Keratinocyte (primary cell): ENCODE results near the gene PLCB3. TPM values are rescaled to one million over a fixed set of nuclear protein-coding genes. Genes with fewer than 3 reads are reported as not detected.

ENCODE experiments used
- DNase-seq: peaks from one replicate; pipeline ENCODE4 v3.0.0-alpha.2; 2011; ENCODE audit warnings: low read depth, missing footprints, low spot score
- FAIRE-seq: peaks from 2 replicates; lab custom pipeline; 2011; peaks lifted over from hg19 to GRCh38; lab: Jason Lieb, UNC
- H2AFZ ChIP-seq: 2 replicates; pipeline ENCODE4 v1.6.0; 2012; ENCODE audit warnings: low read length, control low read depth, inconsistent platforms; ENCODE audit not compliant: control insufficient read depth
- H3K27ac ChIP-seq: 2 replicates; pipeline ENCODE4 v1.5.1; 2011; ENCODE audit warnings: low read length; ENCODE audit not compliant: control insufficient read depth, insufficient read depth
- H3K27me3 ChIP-seq: 3 replicates; pipeline ENCODE4 v1.6.0; 2011; ENCODE audit warnings: low read length; ENCODE audit not compliant: control insufficient read depth, insufficient read depth; ENCODE audit errors: extremely low read depth
- H3K36me3 ChIP-seq, 2 experiments: 2 replicates in 1 of 2; 3 replicates in 1 of 2; pipeline ENCODE4 v1.5.1; 2011; ENCODE audit warnings: low read length in 2 of 2, mild to moderate bottlenecking in 1 of 2; ENCODE audit not compliant: control insufficient read depth in 2 of 2, insufficient read depth in 2 of 2; ENCODE audit errors: extremely low read depth in 1 of 2
- H3K4me1 ChIP-seq: 3 replicates; pipeline ENCODE4 v1.5.1; 2011; ENCODE audit warnings: low read length; ENCODE audit not compliant: control insufficient read depth, insufficient read depth; ENCODE audit errors: extremely low read depth
- H3K4me2 ChIP-seq: 3 replicates; pipeline ENCODE4 v1.6.0; 2011; ENCODE audit warnings: low read depth, low read length; ENCODE audit not compliant: control insufficient read depth, insufficient read depth; ENCODE audit errors: extremely low read depth
- H3K4me3 ChIP-seq, 3 experiments: fragments of 200-600 bp in 1 of 3; sonication (generic) in 1 of 3; 2 replicates in 2 of 3; 3 replicates in 1 of 3; pipeline ENCODE4 v1.5.1; 2011 to 2016; ENCODE audit warnings: low read length in 3 of 3, mild to moderate bottlenecking in 3 of 3, control low read depth in 2 of 3, inconsistent platforms in 1 of 3, low read depth in 1 of 3, mixed read lengths in 1 of 3, mixed run types in 1 of 3, moderate library complexity in 1 of 3; ENCODE audit not compliant: control insufficient read depth in 2 of 3, insufficient read depth in 2 of 3; ENCODE audit errors: extremely low read depth in 1 of 3
- H3K79me2 ChIP-seq: 2 replicates; pipeline ENCODE4 v1.6.0; 2012; ENCODE audit warnings: low read length; ENCODE audit not compliant: control insufficient read depth, insufficient read depth
- H3K9ac ChIP-seq: 3 replicates; pipeline ENCODE4 v1.6.0; 2011; ENCODE audit warnings: low read length; ENCODE audit not compliant: control insufficient read depth, insufficient read depth; ENCODE audit errors: extremely low read depth
- H3K9me1 ChIP-seq: 3 replicates; pipeline ENCODE4 v1.6.0; 2011; ENCODE audit warnings: low read length; ENCODE audit not compliant: control insufficient read depth, insufficient read depth; ENCODE audit errors: extremely low read depth
- H3K9me3 ChIP-seq: 2 replicates; pipeline ENCODE4 v1.5.1; 2012; ENCODE audit warnings: low read depth, low read length; ENCODE audit not compliant: control insufficient read depth
- H4K20me1 ChIP-seq: 3 replicates; pipeline ENCODE4 v1.6.0; 2011; ENCODE audit warnings: low read length; ENCODE audit not compliant: control insufficient read depth, insufficient read depth; ENCODE audit errors: extremely low read depth
- CTCF ChIP-seq, 3 experiments: IDR thresholded peaks in 1 of 3; conservative IDR thresholded peaks in 1 of 3; optimal IDR thresholded peaks in 1 of 3; 2 replicates in 2 of 3; 3 replicates in 1 of 3; pipeline versions ENCODE3 to v1.5.1; 2011; ENCODE audit warnings: low read length in 3 of 3, mild to moderate bottlenecking in 3 of 3, moderate library complexity in 2 of 3, control low read depth in 1 of 3, inconsistent platforms in 1 of 3; ENCODE audit not compliant: insufficient read depth in 2 of 3; ENCODE audit errors: extremely low read depth in 1 of 3
- EZH2 ChIP-seq: IDR thresholded peaks from one replicate; pipeline ENCODE4 v1.6.1; 2012; ENCODE audit warnings: inconsistent platforms, mild to moderate bottlenecking, low read length, moderate library complexity
- dilution Hi-C: fragments of 300-500 bp; cut with MboI; formaldehyde crosslinking; loops from one replicate; pipeline ENCODE4 v1.7.0; 2020; ENCODE audit warnings: low sequenced_read_pairs; ENCODE audit not compliant: extremely low pct_ligation_motif_present
- polyA plus RNA-seq, 5 experiments: library from polyadenylated mRNA; depleted of rRNA in 3 of 5; stranded (reverse) in 3 of 5; stranded (forward) in 1 of 5; unstranded in 1 of 5; fragments of >200 nt; gene quantifications; 1 replicate in 1 of 5; 2 replicates in 3 of 5; 3 replicates in 1 of 5; pipeline versions ENCODE4 v1.2.1 to v1.2.3, GENCODE V29; 2011 to 2012; ENCODE audit warnings: missing spikeins in 2 of 5, low read depth in 1 of 5, low replicate concordance in 1 of 5

The PLCB3 gene
- polyA plus RNA-seq, 1 donor (not counting 4 experiments of a cell fraction or from before 2014, with no cell fraction given), result 32.5 TPM

- H3K4me3 ChIP-seq, result no peak overlapping the region
- H3K36me3 ChIP-seq, result peaks cover 0 to 6% of the 10 kb centered on the region in 2 experiments
- H3K9me1 ChIP-seq, result no peaks in the 10 kb centered on the region
- DNase-seq (no peak), FAIRE-seq (no peak)
- H3K27ac ChIP-seq, result no peak overlapping the region
- H3K27me3 ChIP-seq, result no peaks in the 10 kb centered on the region
- no peak overlapping the region for H2AFZ ChIP-seq
- H3K4me1 ChIP-seq, result peaks cover 4% of the 10 kb centered on the region
- TF ChIP-seq CTCF (optimal IDR thresholded peaks at IDR 0.05 in 1 of 3, IDR thresholded peaks at IDR 0.05 in 1 of 3, conservative IDR thresholded peaks at IDR 0.05 in 1 of 3; ENCODE audit: extremely low read depth in 1 of 3, insufficient read depth in 2 of 3, low read length in 3 of 3) (no peak), EZH2 (no peak)
- no peak overlapping the region for H3K9ac ChIP-seq
- H3K79me2 ChIP-seq, result no peaks in the 10 kb centered on the region
- dilution Hi-C loops, result no loop called here
- no peaks in the 10 kb centered on the region for H3K9me3 ChIP-seq
- H3K4me2 ChIP-seq, result no peak overlapping the region
- H4K20me1 ChIP-seq, result no peaks in the 10 kb centered on the region
Measured at GRCh38 chr11:64218628-64219353, 32.5 kb upstream of the PLCB3 start.

DNA sequence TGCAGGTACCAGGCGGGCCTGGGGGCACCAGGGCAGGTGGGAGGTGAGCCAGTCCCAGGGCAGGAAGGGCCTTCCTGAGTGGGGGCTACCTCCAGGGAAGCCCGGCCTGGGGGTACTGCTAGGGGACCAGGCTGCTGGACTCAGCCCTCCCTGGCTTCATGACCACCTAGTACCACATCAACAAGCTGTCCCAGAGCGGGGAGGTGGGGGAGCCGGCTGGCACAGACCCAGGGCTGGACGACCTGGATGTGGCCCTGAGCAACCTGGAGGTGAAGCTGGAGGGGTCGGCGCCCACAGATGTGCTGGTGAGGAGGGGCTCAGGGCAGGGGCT, 32.0 kb upstream of the PLCB3 start:
- Histone ChIP-seq H3K27ac (no peak overlapping the region), H2AFZ (no peak overlapping the region), H3K4me1 (peaks cover 10% of the 10 kb centered on the region), H3K4me3 (no peak overlapping the region), H3K27me3 (no peaks in the 10 kb centered on the region), H3K9ac (no peak overlapping the region), H3K79me2 (no peaks in the 10 kb centered on the region), H3K4me2 (no peak overlapping the region), H3K9me3 (no peaks in the 10 kb centered on the region), H3K36me3 (peaks cover 2 to 6% of the 10 kb centered on the region in 2 experiments), H3K9me1 (no peaks in the 10 kb centered on the region), H4K20me1 (no peaks in the 10 kb centered on the region)
- DNase-seq (no peak), FAIRE-seq (no peak)
- TF ChIP-seq CTCF (optimal IDR thresholded peaks at IDR 0.05 in 1 of 3, IDR thresholded peaks at IDR 0.05 in 1 of 3, conservative IDR thresholded peaks at IDR 0.05 in 1 of 3; ENCODE audit: extremely low read depth in 1 of 3, insufficient read depth in 2 of 3, low read length in 3 of 3) (no peak), EZH2 (no peak)
- dilution Hi-C loops, result no loop called here
